Activated CD4-positive, CD25-positive, alpha-beta regulatory T cell treated with anti-CD3 and anti-CD28 coated beads, Interleukin-2, amount 50 U/mL, for 16 hours (primary cell): Measurements from ENCODE around the gene FDXACB1.

Experiments
- DNase-seq: peaks from one replicate; pipeline ENCODE4 v3.0.0-alpha.2; 2020; ENCODE audit warnings: low read depth, low spot score

Gene FDXACB1

DNA sequence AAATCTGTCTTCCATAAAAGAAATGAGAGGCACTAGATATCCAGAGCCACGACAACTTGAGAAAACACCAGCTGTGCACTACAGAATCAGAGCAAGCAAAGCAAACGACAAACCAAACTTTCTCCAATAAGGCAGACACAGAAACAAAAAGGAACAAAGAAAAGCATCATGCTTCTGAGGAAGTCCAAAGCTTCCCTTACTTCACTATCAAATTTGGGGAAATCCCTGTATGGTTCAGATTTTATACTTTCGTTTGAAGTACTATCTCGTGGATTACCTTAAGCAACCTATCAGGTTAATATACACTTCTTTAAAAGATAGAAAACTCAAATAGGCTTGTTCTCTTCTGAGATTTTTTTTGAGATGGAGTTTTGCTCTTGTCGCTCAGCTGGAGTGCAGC lies 35.3 kb downstream of the FDXACB1 start:
- no peak for DNase-seq

DNA sequence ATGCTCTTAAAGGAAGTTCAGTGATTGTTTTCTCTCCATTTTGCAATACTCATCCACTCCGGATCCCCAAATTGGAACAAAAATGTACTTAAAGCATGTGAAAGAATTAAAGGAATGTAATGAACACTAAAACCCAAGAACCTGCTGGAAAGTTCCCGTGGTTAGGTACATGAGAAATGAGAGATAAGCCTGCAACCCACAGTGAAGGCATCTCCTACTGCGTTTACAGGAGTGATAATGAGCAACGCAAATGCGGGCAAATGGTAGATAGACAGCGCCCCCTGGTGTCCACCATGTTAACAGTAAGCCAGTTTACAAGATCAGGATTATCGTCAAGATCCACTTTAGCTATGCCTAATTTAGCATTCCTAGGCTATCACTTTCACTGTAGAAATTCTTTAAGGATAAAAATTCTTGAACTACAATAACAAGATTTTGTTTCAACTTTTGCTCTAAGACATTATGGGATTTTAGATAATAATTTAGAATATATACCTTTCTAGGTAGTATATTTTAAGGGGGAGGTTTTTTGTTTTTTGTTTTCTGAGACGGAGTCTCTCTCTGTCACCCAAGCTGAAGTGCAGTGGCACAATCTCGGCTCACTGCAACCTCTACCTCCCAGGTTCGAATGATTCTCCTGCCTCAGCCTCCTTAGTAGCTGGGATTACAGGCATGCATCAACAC lies 37.5 kb downstream of the FDXACB1 start:
- DNase-seq: peak; percentile 77

DNA sequence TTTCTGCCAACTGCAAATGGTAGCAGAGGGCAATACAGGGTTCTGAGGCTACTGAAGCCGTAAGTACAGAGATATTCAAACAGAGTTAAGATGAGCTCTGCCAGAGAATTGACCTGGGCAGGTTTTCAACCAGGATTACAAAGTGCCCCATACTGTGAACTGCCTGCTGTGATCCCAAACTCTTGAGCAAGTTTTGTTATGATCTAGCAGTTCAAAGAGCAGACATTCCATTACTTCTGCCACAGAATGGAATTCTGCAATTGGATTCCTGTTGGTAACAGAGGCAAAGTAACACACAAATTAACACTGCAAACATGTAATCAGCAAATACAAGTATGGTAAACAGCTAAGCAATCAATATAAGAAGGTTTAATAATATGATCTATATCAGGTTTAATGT lies 38.8 kb downstream of the FDXACB1 start:
- no peak for DNase-seq

DNA sequence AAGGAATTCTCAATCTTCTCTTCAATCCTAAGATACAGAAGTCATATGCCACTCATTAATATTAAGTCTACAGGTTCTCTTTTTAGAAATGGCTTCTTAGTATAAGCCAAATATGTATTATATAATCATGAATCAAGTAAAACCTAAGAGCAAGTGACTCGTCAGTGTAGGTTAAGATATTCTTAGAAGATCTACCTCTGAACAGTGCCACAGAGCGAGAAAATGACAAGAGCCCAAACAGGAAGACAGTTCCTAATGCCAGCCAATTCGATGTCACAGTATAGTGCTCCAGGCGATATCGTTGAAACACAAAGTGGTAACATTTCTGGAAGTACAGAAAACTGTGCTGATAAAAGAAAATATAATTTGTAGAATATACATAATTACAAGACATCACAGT lies 40.9 kb downstream of the FDXACB1 start:
- no peak for DNase-seq

DNA sequence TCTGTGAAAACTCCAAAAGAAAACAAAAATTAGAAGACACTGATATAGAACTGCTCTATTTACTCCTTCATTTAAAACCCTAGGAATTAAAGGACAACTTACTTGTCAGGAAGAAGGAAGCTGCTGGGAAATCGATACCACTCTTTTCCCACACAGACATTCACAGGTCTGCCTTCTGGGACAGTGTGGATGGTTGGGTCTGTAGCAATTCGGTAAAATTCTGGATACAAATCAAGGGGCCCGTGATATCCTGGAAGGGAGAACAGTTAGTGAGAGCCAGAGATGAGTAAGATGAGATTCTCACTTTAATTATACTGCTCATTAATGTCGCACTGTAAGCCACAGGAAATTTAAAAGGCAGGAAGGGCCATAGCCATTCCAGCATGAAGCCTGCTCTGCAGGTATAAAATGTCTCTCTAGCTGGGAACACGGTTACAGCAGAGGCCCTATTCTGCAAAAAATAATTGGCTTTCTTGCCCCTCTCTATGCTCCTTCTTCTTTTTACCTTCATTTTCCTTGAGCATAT lies 41.5 kb downstream of the FDXACB1 start:
- DNase-seq: no peak

DNA sequence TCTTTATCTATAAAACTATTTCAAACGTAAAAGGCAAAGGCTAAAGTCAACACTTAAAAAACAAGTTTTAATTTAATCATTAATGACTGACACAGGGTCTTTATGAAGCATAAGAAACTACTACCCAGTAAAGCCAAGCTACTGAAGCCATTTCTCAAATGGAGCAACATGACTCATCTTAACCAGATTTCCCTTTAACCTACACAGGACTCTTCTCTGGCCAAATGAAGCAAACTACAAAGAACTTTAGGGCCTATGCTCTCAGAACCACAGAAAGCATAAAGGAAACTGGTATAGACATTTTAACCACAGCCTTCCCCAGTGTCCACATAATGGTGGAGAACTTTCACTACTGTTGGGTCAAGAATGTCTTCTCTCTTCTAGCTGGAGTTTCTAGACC lies 42.2 kb downstream of the FDXACB1 start:
- DNase-seq: no peak

DNA sequence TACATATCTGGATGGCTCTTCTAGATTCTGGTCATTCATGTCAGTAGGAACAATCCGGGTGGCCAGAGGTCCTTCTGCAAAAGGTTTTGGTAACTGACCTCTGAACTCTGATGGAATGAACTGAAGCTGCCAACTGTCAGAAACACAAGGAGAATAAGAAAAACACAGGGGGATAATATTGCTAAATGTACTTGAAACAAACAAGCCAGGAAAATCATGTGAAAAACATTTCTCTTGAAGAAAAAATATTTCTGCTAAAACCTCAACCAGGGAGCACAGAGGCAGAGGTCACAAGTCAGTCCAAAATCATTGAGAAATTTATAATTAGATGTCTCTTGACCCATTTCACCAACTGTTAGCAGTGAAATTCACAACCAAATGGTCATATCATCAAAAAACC lies 42.8 kb downstream of the FDXACB1 start:
- no peak for DNase-seq

DNA sequence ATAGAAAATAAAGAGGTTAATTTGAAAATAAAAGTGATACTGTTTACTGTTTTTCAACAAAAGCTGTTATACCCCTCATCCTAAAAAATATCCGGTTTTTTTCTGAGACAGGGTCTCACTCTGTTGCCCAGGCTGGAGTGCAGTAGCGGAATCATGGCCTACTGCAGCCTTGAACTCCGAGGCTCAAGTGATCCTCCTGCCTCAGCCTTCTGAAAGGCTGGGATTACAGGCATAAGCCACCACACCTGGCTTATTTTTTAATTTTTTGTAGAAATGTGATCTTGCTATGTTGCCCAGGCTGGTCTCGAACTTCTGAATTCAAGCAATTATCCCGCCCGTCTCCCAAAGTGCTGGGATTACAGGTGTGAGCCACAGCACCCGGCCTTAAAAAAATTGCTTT lies 43.3 kb downstream of the FDXACB1 start:
- no peak for DNase-seq

DNA sequence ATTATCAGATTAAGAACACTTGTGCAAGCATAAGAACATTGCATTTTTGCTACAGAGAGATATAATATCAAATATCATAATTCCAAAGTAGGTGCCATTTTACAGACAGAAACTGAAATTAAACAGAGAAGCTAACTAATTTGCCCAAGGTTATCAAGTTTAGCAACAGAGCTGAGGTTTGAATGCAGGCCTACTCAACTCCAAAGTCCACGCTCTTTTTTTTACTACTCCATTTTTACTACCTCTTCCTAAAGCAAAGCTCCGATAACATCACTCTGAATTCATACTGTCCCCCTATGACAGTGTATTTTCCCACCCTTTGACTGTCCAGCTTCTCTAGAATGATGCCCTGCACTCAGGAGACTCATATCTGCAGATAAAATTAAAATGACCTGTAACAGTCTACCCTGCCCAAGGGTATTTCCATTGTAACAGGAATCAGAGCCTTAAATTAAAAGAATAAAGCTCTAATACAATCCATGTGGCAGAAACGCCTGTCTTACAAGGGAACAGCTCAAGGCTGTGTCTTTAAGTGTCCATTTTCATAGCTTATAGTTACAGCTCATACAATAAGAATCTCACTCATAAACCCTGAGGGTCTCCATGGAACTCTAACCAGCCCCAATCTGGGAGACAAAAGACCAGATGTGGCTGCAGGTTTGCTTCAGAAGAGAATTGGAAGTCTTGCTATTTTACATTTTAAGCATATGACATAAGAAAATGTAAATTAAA lies 44.4 kb downstream of the FDXACB1 start:
- no peak for DNase-seq

DNA sequence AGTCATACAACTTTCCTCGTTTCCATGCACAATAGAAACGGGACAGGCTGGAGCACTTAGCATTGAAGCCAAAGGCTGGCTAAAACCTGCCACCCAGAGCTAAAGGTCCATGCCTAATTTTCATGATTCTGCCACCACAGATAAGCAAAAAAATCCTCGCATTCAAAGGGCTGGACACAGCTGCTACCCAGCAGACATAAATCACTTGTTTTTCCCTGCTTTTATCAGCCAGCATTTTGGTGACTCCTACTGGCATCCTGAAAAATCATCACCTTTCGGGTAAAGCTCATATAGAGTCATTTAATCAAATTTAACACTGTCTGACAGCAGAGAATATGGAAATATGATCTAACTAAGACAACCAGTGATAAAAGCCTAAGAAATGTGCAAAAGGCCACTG lies 45.4 kb downstream of the FDXACB1 start:
- DNase-seq: no peak

DNA sequence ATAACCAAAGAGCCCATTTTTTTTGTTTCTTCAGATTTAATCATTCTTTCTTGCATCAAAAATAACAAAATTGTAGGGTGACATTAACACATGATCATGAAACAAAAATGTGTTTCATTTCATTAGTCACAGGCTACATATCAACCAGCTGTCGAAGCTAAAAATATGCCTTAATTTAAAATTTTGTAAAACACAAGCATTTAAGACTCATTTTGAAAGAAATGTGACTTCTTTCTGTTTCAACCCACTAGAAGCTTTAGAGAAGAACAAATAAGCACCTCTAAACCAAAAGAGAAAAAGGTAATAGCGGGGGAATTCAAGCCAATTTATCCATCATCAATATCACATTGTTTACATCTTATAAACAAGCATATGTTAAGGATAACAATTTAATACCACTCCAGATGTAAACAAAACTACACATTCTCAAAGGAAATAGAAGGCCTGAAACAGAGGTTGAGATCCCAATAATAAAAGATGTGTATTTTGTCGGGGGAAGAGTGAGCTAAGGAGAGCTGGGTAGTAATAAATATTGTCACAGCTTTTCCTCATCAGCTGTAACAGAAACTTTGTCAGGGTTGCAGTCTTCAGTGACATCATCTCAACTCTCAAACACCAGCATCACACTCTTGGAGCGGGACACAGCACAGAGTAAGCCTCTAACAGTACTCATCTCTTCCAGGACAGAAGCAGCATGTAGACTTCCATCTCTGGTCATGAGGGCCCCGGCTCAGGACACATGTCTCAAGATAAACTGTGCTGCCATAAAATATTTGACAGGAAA lies 49.6 kb downstream of the FDXACB1 start:
- DNase-seq: no peak

DNA sequence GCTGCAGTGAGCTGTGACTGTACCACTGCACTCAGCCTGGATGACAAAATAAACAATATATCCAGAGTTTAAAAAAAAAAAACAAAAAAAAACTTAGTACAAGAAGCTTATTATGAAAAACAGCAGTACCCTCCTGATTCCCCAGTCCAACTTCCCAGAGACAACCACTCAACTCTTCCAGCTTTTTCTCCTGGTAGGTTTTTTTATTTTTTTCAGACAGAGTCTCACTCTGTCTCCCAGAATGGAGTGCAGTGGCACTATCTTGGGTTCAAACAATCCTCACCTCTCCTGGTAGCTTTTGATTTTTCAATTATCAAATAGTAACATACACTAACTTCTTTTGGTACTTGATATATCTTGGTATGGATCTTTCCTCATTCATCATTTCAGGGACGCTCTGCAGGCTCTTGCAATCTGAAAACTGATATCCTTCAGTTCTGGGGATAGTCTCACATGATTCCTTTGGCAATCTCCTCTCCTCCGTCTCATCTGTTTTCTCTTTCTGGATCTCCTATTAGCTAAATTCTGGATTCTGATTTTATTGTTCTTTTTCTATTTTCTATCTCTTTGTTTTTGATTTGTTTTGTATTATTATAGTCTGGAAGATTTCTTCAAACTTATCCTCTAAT lies 52.5 kb downstream of the FDXACB1 start:
- no peak for DNase-seq
